Aorta (tissue), 5 donors: ENCODE results near the gene PGRMC1. TPM values are rescaled to one million over a fixed set of nuclear protein-coding genes. Genes with fewer than 3 reads are reported as not detected.

Experiments used
- ATAC-seq: fragments of 200-7000 bp; cut with Tn5 transposase; one replicate; pipeline ENCODE4 v1.9.1; 2022; ENCODE audit warnings: moderate library complexity; ENCODE audit not compliant: low FRiP score
- DNase-seq, 2 donors: peaks; one replicate each; pipeline ENCODE4 v3.0.0-alpha.2; 2020
- H3K27ac ChIP-seq, 2 donors: one replicate each; pipeline ENCODE4 v1.5.1; 2013; ENCODE audit warnings: low read length in 2 of 2, mild to moderate bottlenecking in 2 of 2, moderate library complexity in 2 of 2, control low read depth in 1 of 2, inconsistent platforms in 1 of 2, low read depth in 1 of 2
- H3K27me3 ChIP-seq, 2 donors: one replicate each; pipeline ENCODE4 v1.6.1; 2013; ENCODE audit warnings: control low read depth in 1 of 2, low read length in 1 of 2, mild to moderate bottlenecking in 1 of 2, moderate library complexity in 1 of 2; ENCODE audit not compliant: insufficient read depth in 2 of 2, control insufficient read depth in 1 of 2
- H3K36me3 ChIP-seq, 2 donors: one replicate each; pipeline ENCODE4 v1.6.1; 2013; ENCODE audit warnings: control low read depth in 1 of 2, low read length in 1 of 2, mild to moderate bottlenecking in 1 of 2; ENCODE audit not compliant: insufficient read depth in 2 of 2, control insufficient read depth in 1 of 2
- H3K4me1 ChIP-seq, 2 donors: one replicate each; pipeline ENCODE4 v1.6.1; 2013; ENCODE audit warnings: low read length in 2 of 2, control low read depth in 1 of 2, mild to moderate bottlenecking in 1 of 2, moderate library complexity in 1 of 2; ENCODE audit not compliant: insufficient read depth in 2 of 2, control insufficient read depth in 1 of 2
- H3K4me3 ChIP-seq, 2 donors: one replicate each; pipeline ENCODE4 v1.5.1; 2013; ENCODE audit warnings: low read length in 2 of 2, control low read depth in 1 of 2, mild to moderate bottlenecking in 1 of 2
- H3K9me3 ChIP-seq: one replicate; pipeline ENCODE4 v1.6.1; 2013; ENCODE audit warnings: mild to moderate bottlenecking, low read length; ENCODE audit not compliant: control insufficient read depth
- WGBS, 2 donors: extraction: QIAGEN DNeasy Blood & Tissue Kit; methylation state at CpG; one replicate each; pipeline ENCODE4 v1.1.7; 2013; 5-methylcytosine and 5-hydroxymethylcytosine counted together
- intact Hi-C, 2 donors: fragments of 100-400 bp; cut with DNase I; formaldehyde crosslinking; loops; one replicate each; pipeline versions ENCODE4 v1.14.2 to v1.15.0; 2022
- polyA plus RNA-seq, 2 donors: library from polyadenylated mRNA; stranded (reverse); fragments of 200-250 nt; gene quantifications; one replicate each; pipeline ENCODE4 v1.2.3, GENCODE V29; 2013
- total RNA-seq, 2 donors: library from RNA; stranded (reverse); fragmentation: NEBNext Ultra II Directional; extraction: Animal tissue kit (Norgen Biotek cat#: 25700); gene quantifications; one replicate each; pipeline ENCODE4 v1.2.1, GENCODE V29; 2021
- donor health status: healthy with polysubstance abuse.
- donor health status: Bipolar disorder and iron deficiency.
- donor health status: DM: no; HTN: no; CAD: no.
- donor health status: DM: no; HTN: no; CAD: no.
- donor health status: DM: yes; HTN: yes; CAD: no.

PGRMC1 gene
- total and polyA plus RNA-seq, 4 donors, result 64.9 to 92.8 (median 84.8) TPM

DNA sequence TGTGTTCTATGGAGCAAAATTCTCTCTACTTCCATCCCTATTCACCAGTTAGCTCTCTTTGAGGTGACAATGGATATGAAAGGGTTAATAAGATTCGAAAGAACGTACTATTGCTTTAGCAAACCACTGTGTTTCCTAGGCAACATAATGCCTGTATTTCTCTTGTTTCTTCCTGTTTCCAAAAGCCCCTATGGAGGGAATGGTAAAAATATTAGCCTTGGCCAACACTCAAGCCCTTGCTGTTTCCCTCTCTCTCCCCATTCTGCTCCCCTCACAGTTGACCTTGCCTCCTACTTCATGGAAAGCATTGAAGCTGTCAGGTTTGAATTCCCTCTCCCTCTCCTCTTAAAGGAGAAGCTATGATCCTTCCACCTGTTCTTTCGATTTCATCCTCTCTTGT lies 9.6 kb upstream of the PGRMC1 start:
- no peaks in the 10 kb centered on the region for H3K9me3 ChIP-seq
- no peaks in the 10 kb centered on the region for H3K27me3 ChIP-seq
- no peaks in the 10 kb centered on the region for H3K36me3 ChIP-seq
- 28 to 31% methylated on average over 3 of the region's 3 CpGs for WGBS, 2 donors
- H3K27ac ChIP-seq, result no peak overlapping the region
- DNase-seq (no peak), ATAC-seq (no peak)
- no peak overlapping the region for H3K4me3 ChIP-seq
- intact Hi-C loops, result no loop called here
- no peaks in the 10 kb centered on the region for H3K4me1 ChIP-seq

DNA sequence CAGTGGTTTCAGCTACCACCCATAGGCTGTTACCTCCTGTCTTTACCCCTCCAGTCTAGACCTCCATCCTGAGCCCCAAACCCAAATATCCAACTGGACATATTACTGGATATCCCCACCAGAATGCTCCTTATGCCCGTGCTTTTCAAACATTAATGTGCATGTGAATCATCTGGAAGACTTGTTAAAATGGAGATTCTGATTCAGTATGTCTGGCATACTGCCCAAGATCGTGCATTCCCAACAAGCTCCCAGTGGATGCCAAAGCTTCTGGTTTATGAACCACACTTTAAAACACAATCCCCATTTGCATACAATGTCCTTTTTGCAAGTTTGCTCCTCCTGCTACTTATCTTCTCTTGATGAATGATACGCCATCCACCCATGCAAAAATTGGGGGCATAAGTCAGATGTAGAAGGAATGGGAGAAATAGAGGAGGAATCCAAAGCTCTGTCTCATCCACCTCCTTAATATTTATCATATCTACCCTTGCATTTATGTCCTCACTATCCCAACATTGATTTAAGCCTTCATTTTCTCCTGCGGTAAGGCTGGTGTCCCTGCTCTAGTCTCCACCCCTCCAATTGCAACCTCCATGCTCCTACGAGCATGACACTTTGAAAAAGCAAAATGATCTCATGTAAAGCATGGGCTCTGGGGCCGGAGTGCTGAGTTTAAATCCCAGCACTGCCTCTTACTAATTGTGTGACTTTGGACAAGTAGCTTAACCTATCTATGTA lies 7.4 kb upstream of the PGRMC1 start:
- WGBS, 2 donors, result 58 to 63% methylated on average over 6 of the region's 6 CpGs

DNA sequence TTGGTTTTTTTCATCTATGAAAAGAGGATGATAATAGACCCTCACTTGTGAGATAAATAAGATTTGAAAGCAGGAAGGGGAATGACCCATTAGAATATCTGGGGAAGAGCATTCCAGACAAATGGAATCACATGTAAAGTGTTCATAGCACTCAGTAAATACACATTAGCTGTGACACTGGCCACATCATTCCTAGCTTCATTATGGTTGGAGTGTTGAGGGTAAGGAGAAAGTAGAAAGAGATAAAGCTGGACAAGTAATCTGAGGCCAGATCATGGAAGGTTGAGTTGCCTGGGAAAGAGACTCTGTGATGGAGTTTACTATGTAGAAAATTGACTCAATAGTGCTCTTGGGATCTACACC lies 6.9 kb upstream of the PGRMC1 start:
- H3K27me3 ChIP-seq, result no peaks in the 10 kb centered on the region
- no peaks in the 10 kb centered on the region for H3K36me3 ChIP-seq
- intact Hi-C loops, result no loop called here
- H3K27ac ChIP-seq, result no peak overlapping the region
- DNase-seq, result no peak
- H3K4me1 ChIP-seq, result no peaks in the 10 kb centered on the region
- ATAC-seq, result no peak
- H3K9me3 ChIP-seq, result no peaks in the 10 kb centered on the region
- no peak overlapping the region for H3K4me3 ChIP-seq

More for the DNA sequence above, 7.4 kb upstream of the PGRMC1 start:
- Histone ChIP-seq H3K4me1 (no peaks in the 10 kb centered on the region), H3K27ac (no peak overlapping the region), H3K9me3 (no peaks in the 10 kb centered on the region), H3K4me3 (no peak overlapping the region), H3K36me3 (no peaks in the 10 kb centered on the region), H3K27me3 (no peaks in the 10 kb centered on the region)
- DNase-seq (no peak), ATAC-seq (no peak)
- intact Hi-C loops, result no loop called here

DNA sequence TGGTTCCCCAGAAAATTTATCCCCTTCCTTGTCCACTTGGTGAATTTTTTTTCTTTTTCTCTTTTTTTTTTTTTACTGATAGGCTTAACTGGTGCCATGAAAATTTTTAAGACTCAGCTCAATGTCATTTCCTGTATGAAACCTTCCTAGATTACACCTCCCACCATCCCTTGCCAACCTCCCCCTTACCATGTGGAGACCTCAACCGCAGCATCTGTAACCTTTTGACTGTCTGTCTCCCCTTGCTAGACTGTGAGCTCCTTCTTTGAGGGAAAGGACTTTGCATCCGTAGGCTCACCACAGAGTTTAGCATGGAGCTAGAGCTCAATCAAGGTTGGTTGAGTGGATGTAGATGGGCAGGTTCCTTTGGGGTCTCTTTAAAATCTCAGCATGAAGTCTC lies 5.2 kb upstream of the PGRMC1 start:
- H3K36me3 ChIP-seq, result no peaks in the 10 kb centered on the region
- intact Hi-C loops, result no loop called here
- no peaks in the 10 kb centered on the region for H3K9me3 ChIP-seq
- H3K27me3 ChIP-seq, result no peaks in the 10 kb centered on the region
- H3K4me1 ChIP-seq, result no peaks in the 10 kb centered on the region
- 75 to 92% methylated on average over 2 of the region's 2 CpGs for WGBS, 2 donors
- DNase-seq, result no peak
- H3K27ac ChIP-seq, result no peak overlapping the region
- no peak overlapping the region for H3K4me3 ChIP-seq
- no peak for ATAC-seq

DNA sequence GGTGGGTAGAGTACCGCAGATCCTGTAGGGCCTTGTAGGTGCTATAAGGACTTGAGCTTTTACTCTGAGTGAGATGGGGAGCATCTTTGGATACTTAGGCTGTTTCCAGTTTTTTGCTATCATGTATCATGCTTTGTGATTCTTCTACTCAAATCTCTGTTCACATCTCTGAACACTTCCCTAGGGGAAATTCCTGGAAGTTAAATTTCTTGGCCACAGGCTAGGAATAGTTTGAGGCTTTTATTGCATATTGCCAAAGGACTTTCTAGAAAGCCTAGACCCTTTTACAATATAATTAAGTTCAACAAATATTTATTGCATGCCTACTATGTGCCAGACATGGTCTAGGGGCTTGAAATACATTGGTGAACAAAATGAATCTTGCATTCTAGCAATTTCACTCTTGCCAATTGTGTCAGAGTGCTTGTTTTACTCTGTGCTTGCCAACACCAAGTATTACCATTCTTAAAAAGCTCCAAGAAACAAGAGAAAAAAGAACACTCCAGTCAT lies 4.1 kb upstream of the PGRMC1 start:
- Histone ChIP-seq H3K4me3 (no peak overlapping the region), H3K27ac (no peak overlapping the region), H3K9me3 (no peaks in the 10 kb centered on the region), H3K27me3 (no peaks in the 10 kb centered on the region), H3K36me3 (no peaks in the 10 kb centered on the region), H3K4me1 (no peaks in the 10 kb centered on the region)
- 96 to 98% methylated on average over 1 of the region's 1 CpG for WGBS, 2 donors
- no peak for DNase-seq
- ATAC-seq, result no peak
- intact Hi-C loops, result no loop called here

DNA sequence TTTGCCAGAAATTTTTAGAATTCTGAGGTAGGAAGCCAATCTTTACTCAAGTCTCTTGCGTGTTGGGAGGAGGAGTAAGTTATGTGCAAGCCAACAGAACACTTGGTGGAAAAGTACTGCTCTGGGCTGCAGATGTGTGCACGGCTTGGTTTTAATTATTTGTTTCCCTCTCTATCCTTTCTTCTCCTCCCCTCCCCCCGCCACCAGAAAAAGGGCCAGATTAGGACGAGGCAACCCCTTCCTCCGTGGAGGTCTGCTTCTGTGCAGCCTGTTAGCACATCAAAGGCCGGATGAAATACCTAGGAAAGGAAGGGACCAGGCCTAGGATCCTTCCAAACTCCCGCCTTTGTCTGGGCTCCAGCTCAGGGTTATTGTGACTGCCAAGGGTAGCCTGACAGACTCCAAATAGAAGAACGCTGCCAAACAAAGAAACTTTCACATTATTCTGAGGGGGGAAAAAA lies 1.0 kb upstream of the PGRMC1 start:
- Histone ChIP-seq H3K9me3 (no peaks in the 10 kb centered on the region), H3K4me3 (no peak overlapping the region), H3K27me3 (no peaks in the 10 kb centered on the region), H3K36me3 (no peaks in the 10 kb centered on the region), H3K4me1 (peaks cover 0 to 5% of the 10 kb centered on the region in 2 donors), H3K27ac (peak overlapping the region; percentile 53 to 83)
- peak; percentile 12 for ATAC-seq
- WGBS, 2 donors, result 15 to 33% methylated on average over 8 of the region's 8 CpGs
- DNase-seq, result no peak
- intact Hi-C loops, result no loop called here

DNA sequence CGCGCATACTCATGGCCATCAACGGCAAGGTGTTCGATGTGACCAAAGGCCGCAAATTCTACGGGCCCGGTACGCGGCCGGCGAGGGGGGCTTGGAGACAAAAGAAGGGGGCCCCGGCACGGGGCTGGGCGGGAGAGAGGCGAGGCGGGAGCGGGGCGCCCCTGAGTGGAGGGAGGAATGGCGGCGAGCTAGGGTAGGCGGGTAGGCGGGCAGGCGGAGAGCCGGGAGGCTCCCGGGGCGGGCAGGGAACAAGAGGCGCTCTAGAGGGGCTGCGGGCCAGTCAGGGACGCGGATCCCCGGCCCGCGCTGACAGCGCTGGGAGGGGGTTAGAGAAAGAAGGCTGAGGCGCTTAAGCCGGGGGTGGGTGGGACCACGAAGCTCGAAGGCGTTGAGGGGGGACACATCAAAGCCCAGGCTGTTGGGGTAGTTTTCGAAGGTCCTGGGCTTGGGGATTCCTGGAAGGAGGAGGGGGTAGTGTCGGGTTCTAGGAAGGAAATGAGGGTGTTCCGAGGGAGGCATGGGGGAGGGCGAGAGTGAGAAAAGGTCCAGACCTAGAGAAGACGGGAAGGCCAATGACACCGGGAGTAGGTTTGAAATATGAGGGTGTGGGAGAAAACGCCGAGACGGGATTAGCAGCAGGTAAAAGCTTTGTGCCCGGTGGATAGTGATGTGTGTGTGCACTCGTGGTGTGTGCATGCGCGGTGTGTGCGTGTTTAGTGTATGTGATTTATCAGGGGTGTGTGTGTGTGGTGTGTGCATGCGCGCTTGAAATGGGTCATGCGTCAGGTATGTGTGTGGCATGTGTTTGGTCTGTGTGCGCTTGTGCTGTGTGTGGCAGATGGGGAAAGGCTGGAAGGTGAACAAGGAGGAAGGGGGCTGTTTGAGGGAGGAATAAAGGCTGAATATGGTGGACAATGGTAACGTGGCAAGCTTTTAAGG lies 807 bp downstream of the PGRMC1 start:
- peak overlapping the region; percentile 58 to 63 for H3K4me3 ChIP-seq
- H3K36me3 ChIP-seq, result no peaks in the 10 kb centered on the region
- peaks cover 0 to 5% of the 10 kb centered on the region in 2 donors for H3K4me1 ChIP-seq
- H3K9me3 ChIP-seq, result no peaks in the 10 kb centered on the region
- ATAC-seq (peak; percentile 38), DNase-seq (peak; percentile 56 to 79)
- intact Hi-C loops, result no loop called here
- H3K27me3 ChIP-seq, result no peaks in the 10 kb centered on the region
- peak overlapping the region; percentile 0 to 9 for H3K27ac ChIP-seq
- WGBS, 2 donors, result 1 to 31% methylated on average over 52 to 58 of the region's 58 CpGs

DNA sequence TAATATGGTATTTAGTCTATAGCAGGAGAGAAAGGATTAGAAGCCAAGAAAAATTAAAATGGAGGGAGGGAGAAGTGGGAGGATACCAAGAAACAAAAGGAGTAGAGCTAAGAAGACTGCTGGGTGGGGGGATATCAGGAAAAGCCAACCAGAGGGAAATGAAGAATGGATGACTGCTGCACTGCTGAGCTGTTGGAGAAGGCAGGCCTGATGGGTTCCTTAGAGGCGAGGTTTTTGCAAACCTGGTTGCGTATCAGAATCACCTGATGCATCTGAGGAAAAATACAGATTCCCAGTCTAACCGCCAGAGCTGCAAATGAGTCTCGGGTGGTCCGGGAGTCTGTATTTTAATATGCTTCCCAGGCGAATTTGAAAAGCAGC lies 1.5 kb downstream of the PGRMC1 start:
- WGBS, 2 donors, result 12 to 29% methylated on average over 6 of the region's 6 CpGs

More for the DNA sequence above, 1.5 kb downstream of the PGRMC1 start:
- DNase-seq, result no peak
- H3K27me3 ChIP-seq, result no peaks in the 10 kb centered on the region
- intact Hi-C loops, result no loop called here
- H3K4me3 ChIP-seq, result peak overlapping the region; percentile 58 to 63
- H3K27ac ChIP-seq, result no peak overlapping the region
- H3K36me3 ChIP-seq, result no peaks in the 10 kb centered on the region
- ATAC-seq, result no peak
- H3K4me1 ChIP-seq, result peaks cover 0 to 5% of the 10 kb centered on the region in 2 donors
- no peaks in the 10 kb centered on the region for H3K9me3 ChIP-seq
